Measurements from ENCODE around the gene NELFE.

The NELFE gene

GRCh38 chr6:31920811-31921210 lies 38.0 kb downstream of the NELFE start:
- Histone ChIP-seq H3K9me3 (ENCODE audit: severe bottlenecking) (peaks cover 2% of the 10 kb centered on the region), H3K27me3 (ENCODE audit: insufficient read depth, low read depth, severe bottlenecking) (no peaks in the 10 kb centered on the region), H3K4me3 (ENCODE audit: low read depth, low read length) (no peak overlapping the region), H3K27ac (no peak overlapping the region), H3K36me3 (no peaks in the 10 kb centered on the region)
- no peak for DNase-seq
- TF ChIP-seq, protein P1, sequence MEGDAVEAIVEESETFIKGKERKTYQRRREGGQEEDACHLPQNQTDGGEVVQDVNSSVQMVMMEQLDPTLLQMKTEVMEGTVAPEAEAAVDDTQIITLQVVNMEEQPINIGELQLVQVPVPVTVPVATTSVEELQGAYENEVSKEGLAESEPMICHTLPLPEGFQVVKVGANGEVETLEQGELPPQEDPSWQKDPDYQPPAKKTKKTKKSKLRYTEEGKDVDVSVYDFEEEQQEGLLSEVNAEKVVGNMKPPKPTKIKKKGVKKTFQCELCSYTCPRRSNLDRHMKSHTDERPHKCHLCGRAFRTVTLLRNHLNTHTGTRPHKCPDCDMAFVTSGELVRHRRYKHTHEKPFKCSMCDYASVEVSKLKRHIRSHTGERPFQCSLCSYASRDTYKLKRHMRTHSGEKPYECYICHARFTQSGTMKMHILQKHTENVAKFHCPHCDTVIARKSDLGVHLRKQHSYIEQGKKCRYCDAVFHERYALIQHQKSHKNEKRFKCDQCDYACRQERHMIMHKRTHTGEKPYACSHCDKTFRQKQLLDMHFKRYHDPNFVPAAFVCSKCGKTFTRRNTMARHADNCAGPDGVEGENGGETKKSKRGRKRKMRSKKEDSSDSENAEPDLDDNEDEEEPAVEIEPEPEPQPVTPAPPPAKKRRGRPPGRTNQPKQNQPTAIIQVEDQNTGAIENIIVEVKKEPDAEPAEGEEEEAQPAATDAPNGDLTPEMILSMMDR (IDR thresholded peaks at IDR 0.05; ENCODE audit: low read depth, low read length): no peak

DNA sequence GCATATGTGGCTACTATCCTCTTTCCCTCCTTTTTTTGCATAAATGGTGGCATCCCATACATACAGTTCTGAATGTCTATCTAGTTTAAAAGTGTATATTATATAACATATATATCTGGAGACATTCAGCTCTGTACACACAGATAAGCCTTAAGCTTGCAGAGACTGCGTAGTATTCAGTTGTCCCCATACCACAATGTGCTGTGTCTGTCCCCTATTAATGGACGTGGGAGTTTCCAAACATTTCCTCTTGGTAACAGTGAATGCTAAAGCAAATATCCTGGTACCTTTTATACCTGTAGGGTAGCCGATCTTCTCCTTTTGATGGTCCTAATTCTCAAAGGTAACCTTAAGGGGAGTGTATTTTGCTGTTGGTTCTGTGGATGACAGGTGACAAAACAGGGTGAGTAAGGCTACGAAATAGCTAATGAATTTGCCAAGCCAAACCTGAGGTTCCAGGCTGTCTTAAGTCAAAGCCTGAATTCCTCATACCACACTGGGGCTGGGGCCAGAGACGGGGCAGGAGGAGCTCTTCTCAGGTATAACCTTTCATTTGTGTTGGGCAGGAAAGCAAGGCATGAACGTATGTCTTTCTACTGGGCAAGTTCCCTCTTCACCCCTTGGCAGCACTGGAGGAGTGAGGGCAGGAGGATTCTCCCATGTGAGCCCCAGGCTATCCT lies 39.0 kb downstream of the NELFE start:
- no peaks in the 10 kb centered on the region for H3K9me3 ChIP-seq (ENCODE audit: severe bottlenecking)
- no peak overlapping the region for H3K4me3 ChIP-seq (ENCODE audit: low read depth, low read length)
- H3K27ac ChIP-seq: no peak overlapping the region
- H3K36me3 ChIP-seq: no peaks in the 10 kb centered on the region
- TF ChIP-seq, protein P1 (IDR thresholded peaks at IDR 0.05; ENCODE audit: low read depth, low read length): no peak
- no peaks in the 10 kb centered on the region for H3K27me3 ChIP-seq (ENCODE audit: insufficient read depth, low read depth, severe bottlenecking)
- no peak for DNase-seq

DNA sequence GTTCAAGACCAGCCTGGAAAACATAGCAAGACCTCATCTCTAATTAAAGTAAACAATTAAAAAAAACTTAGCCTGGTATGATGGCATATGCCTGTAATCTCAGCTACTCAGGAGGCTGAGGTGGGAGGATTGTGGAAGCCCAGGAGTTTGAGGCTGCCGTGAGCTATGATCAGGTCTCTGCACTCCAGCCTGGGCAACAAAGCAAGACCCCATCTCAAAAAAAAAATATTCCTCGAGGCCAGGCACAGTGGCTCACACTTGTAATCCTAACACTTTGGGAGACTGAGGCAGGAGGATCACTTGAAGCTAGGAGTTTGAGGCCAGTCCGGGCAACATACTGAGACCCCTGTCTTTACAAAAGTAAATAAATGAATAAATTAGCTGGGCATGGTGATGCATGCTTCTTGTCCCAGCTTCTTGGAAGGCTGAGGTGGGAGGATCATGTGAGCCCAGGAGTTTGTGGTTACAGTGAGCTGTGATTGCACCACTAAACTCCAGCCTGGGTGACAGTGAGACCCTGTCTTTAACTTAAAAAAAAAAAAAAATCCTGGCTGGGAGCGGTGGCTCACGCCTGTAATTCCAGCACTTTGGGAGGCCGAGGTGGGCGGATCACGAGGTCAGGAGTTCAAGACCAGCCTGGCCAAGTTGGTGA lies 40.6 kb downstream of the NELFE start:
- Histone ChIP-seq H3K27me3 (ENCODE audit: insufficient read depth, low read depth, severe bottlenecking) (no peaks in the 10 kb centered on the region), H3K4me3 (ENCODE audit: low read depth, low read length) (no peak overlapping the region), H3K36me3 (no peaks in the 10 kb centered on the region), H3K9me3 (ENCODE audit: severe bottlenecking) (no peaks in the 10 kb centered on the region), H3K27ac (no peak overlapping the region)
- DNase-seq: no peak
- TF ChIP-seq, protein P1 (IDR thresholded peaks at IDR 0.05; ENCODE audit: low read depth, low read length): no peak

GRCh38 chr6:31915756-31916155 lies 43.0 kb downstream of the NELFE start:
- no peak for DNase-seq
- Histone ChIP-seq H3K36me3 (no peaks in the 10 kb centered on the region), H3K9me3 (ENCODE audit: severe bottlenecking) (no peaks in the 10 kb centered on the region), H3K27ac (no peak overlapping the region), H3K4me3 (ENCODE audit: low read depth, low read length) (no peak overlapping the region), H3K27me3 (ENCODE audit: insufficient read depth, low read depth, severe bottlenecking) (no peaks in the 10 kb centered on the region)
- TF ChIP-seq, protein P1 (IDR thresholded peaks at IDR 0.05; ENCODE audit: low read depth, low read length): no peak

- Histone ChIP-seq H3K27me3 (ENCODE audit: insufficient read depth, low read depth, severe bottlenecking) (no peaks in the 10 kb centered on the region), H3K4me3 (ENCODE audit: low read depth, low read length) (no peak overlapping the region), H3K9me3 (ENCODE audit: severe bottlenecking) (no peaks in the 10 kb centered on the region), H3K36me3 (no peaks in the 10 kb centered on the region), H3K27ac (no peak overlapping the region)
- no peak for DNase-seq
- TF ChIP-seq, protein P1 (IDR thresholded peaks at IDR 0.05; ENCODE audit: low read depth, low read length): no peak
These were observed 43.4 kb downstream of the NELFE start for GRCh38 chr6:31915351-31915750.

Data from WERI-Rb-1 (cell line).